Stimulated activated CD4-positive, alpha-beta T cell treated with anti-CD3 and anti-CD28 coated beads, Interleukin-1b, Interleukin-23, amount 100 ng/mL, for 24 hours (primary cell): Measurements from ENCODE around the gene STXBP5L.
A peak's percentile ranks its signal among the peaks of the same experiment; 100 is the strongest.
"Not testable (repeated sequence)": the region's sequence is repeated elsewhere in the genome, so short reads cannot be mapped to it uniquely, and the experiment has no call there.

ENCODE experiments used
- DNase-seq, 4 experiments: peaks; one replicate each; pipeline ENCODE4 v3.0.0-alpha.2; 2020; ENCODE audit warnings: low read depth in 4 of 4, low spot score in 1 of 4

STXBP5L gene

DNA sequence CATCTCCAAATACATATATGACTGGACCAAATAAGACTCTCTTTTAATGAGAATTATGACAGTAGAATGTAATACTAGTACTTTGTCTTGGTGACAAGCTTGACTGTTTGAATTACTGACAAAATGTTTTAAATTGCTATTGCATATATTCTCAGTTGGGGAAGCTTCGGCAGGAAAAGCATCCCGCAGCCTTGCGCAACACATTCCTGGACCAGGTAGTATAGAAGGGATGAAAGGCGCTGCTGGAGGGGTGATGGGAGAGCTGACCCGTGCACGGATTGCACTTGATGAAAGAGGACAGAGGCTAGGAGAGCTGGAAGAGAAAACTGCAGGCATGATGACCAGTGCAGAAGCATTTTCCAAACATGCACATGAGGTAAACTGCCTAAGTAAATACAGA, 510.2 kb downstream of the STXBP5L start:
- no peak for DNase-seq

DNA sequence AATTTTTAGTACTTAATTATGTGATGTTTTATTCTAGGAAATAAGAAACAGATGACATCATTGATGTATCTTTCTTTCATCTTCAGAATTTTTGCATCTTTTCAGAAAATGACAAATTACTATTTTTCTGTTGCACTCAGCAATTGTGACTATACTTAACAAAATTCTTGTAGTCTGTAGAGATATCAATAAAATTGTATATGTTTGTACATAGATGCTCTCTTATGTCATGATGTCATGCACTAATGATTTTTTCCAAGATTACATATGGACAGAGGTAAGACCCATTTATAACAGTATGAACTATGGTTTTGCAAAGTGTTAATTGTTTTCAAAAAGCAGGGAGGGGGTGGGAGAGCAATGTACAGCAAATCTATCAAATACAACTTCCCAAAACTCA, 516.5 kb downstream of the STXBP5L start:
- no peak for DNase-seq

DNA sequence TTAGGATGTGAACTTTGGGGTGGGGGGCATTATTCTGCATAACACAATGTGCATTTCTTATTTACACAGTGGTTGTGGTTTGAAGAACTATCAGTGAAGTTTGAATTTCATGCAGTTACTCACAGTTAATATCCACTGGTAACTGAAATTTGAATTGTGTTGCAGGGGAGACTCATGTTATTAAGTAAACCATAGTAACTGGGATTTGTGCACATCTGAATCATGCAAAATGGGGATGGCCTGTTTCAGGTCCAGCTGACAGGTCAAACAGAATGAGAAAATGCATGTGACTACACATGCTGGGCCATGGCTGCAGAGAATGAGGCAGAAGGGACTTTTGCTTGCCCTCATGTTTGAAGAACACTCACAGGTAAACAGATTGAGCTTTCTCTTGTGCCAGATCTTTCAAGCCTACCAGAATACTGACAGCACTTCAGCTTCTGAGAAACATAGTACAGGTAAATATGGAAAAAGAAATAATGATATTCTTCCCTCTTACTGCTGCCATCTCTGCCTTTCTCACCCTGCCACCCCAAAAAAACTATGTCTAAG, 522.7 kb downstream of the STXBP5L start:
- no peak for DNase-seq

DNA sequence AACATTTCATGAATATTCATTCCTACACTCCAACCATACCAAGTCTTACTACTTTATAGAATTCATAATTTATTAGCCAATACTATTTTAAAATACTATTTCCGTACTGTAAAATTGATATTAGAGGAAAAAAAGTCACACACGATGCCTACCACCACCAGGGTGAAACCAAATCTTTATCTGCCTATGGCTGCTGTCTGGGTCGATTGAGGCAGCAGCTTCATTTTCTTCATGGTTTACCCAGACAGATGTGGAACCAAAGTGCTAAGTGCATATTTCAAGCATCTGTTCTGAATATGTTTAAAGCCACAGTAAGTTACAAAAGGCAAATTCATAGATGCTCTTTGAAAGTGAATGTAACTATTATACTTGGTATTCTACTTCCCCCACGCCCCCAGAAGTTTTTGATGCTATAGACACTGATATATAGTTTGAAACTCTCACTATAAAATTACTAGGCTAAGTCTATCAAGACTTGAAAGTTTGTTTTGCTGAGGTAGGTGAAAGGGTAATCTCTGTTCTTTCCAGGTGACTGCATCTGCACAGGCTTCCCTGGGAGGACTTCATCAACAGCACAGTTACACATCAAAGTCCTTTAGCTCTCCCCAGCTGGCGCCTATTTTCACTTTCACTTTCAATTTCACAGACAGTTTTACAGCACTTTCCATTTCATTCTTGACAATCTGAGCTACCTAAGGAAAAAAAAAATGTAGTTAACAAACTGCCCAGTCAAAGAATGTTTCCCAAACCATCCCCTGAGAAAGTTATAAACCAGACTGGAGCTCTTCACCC, 523.9 kb downstream of the STXBP5L start:
- peak in 3 of 4 experiments; percentile 5 to 17 (median 8) for DNase-seq

DNA sequence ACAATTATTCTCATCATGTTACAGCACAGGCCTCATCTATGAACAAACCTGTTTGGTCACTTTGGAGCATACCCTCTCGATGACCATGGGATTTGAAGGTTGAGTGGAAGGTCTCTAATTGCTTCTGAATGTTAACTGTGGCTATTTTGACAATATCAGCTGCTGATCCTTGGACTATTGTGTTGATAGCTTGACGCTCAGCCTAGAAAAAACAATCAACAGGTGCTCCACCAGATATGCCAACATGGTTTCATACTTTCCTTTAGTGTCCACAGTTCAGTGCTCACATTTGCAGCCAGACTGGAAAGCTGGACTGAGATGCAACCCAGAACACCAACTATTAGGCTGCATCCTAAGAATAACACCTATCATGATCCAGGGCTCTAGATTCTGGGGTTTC, 528.1 kb downstream of the STXBP5L start:
- no peak for DNase-seq

DNA sequence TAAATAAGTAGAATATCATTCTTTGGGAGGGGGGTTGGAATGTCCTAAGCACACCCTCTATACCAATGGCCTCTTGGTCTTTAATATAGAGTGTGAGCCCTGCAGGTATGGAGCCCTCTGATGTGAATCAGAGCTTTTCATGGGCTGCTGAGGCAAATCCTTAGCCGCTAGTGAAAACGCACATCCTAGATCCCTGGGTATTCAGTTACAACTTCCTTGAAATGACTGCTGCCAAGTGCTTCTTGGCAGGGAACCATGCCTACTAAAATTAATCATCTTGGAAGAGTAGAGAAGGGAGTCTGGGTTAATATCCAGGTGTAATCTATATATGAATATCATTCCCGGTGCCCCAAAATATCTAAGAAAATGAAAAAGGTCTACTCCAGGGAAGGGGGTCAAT, 528.6 kb downstream of the STXBP5L start:
- DNase-seq: no peak

DNA sequence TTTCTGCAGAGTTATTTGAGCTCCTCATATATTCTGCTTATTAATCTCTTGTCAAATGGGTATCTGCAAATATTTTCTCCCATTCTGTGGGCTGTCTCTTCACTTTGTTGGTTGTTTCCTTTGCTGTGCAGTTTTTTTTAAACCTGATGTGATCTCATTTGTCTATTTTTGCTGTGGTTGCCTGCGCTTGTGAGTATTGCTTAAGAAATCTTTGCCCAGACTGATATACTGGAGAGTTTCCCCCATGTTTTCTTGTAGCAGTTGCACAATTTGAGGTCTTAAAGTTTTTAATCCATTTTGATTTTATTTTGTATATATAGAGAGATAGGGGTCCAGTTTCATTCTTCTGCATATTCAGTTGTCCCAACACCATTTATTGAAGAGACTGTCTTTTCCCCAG, 535.5 kb downstream of the STXBP5L start:
- DNase-seq: no peak

DNA sequence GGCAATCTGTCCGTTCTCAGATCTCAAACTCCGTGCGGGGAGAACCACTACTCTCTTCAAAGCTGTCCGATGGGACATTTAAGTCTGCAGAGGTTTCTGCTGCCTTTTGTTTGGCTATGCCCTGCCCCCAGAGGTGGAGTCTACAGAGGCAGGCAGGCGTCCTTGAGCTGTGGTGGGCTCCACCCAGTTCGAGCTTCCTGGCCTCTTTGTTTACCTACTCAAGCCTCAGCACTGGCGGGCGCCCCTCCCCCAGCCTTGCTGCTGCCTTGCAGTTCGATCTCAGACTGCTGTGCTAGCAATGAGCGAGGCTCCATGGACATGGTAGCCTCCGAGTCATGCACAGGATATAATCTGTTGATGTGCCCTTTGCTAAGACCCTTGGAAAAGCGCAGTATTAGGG, 543.7 kb downstream of the STXBP5L start:
- not testable (repeated sequence) for DNase-seq

DNA sequence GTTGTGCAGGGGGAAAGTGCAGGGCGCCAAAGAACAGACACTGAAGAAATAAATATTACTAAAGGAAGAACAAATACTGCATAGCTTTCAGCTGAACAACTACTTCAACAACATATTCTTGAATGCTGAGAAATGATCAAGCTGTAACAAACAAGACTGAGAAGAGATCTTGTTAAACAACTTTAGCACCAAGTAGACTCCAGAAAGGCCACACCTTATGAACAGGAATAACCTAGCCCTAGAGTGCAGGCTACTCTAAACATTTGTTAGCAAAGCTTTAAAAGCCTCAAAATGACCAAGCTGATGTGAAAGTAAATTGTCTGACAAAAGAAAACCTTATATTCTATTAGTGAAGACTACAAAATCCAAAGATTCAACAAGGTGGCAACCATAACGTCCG, 554.6 kb downstream of the STXBP5L start:
- no peak for DNase-seq

DNA sequence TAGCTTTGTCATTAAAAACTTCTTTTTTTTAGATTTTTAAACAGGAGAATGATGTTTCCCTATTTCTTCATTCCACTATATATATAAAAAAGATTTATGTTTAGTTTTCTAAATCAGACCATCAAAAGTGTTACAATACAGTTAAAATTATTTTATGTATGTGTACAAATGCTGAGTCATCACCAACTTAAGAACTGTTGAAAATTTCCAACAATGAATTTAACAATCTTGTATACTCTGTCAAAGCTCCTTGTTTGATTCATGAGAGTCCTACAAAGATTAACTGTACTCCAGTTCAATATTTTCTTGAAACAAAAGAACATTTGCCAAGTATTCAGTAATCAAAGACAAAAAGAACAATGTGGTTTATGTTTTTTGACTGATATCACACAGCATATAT, 555.7 kb downstream of the STXBP5L start:
- DNase-seq: no peak

DNA sequence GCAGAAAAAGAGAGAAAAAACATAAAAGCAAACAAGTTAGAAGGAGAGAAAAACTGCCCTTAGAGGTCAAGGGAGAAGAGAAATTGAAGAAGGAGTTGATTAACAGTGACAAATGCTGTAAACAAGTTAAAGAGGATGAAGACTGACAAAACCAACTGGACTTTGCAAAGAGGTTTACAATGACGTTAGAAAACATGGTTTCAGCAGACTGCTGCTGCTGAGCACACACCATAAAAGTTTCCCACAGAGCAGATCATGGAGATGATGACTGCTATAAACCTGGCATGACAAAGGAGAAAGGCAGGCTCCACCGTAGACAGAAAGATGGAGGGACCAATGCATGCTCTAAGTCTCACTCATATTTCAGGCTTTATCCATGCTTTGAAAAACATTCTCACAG, 559.1 kb downstream of the STXBP5L start:
- no peak for DNase-seq

DNA sequence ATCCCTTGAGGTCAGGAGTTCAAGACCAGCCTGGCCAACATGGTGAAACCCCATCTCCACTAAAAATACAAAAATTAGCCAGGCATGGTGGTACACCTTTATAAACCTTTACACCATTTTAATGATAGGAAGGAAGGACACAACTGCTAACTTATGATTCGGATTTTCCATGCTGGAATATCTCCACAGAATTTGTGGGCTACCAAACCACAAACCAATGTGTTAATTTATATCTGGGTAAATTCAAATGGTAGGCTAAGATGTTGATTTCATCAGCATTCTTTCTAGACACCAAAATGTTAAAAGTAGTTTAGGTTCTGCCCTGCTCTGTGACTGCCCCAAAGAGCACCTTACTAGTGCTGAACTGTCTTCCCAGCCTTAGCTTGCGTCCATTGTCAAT, 565.0 kb downstream of the STXBP5L start:
- no peak for DNase-seq
